Rectal smooth muscle tissue (tissue), 1 donor: ENCODE data around the gene S100A9.

Experiments
- H3K27ac ChIP-seq: one replicate; pipeline ENCODE4 v1.7.0; 2013; ENCODE audit warnings: low read depth, low read length, inconsistent platforms
- H3K27me3 ChIP-seq: one replicate; pipeline ENCODE4 v1.7.0; 2013; ENCODE audit warnings: low read length; ENCODE audit not compliant: control insufficient read depth, insufficient read depth
- H3K36me3 ChIP-seq: one replicate; pipeline ENCODE4 v1.7.0; 2013; ENCODE audit warnings: low read length; ENCODE audit not compliant: control insufficient read depth, insufficient read depth
- H3K4me1 ChIP-seq: one replicate; pipeline ENCODE4 v1.7.0; 2013; ENCODE audit warnings: low read length; ENCODE audit not compliant: control insufficient read depth, insufficient read depth
- H3K4me3 ChIP-seq: one replicate; pipeline ENCODE4 v1.7.0; 2013; ENCODE audit warnings: low read length
- H3K9ac ChIP-seq: one replicate; pipeline ENCODE4 v1.7.0; 2013; ENCODE audit warnings: low read length

The S100A9 gene

GRCh38 chr1:153368495-153368894 is 10.8 kb downstream of the S100A9 start:
- Histone ChIP-seq H3K27ac (no peak overlapping the region), H3K4me1 (no peaks in the 10 kb centered on the region), H3K27me3 (no peaks in the 10 kb centered on the region)

GRCh38 chr1:153370146-153370545 is 12.5 kb downstream of the S100A9 start:
- H3K27ac ChIP-seq: no peak overlapping the region
- H3K9ac ChIP-seq: no peak overlapping the region
- no peak overlapping the region for H3K4me3 ChIP-seq
- H3K27me3 ChIP-seq: no peaks in the 10 kb centered on the region
- H3K4me1 ChIP-seq: no peaks in the 10 kb centered on the region
- no peaks in the 10 kb centered on the region for H3K36me3 ChIP-seq

More at GRCh38 chr1:153368495-153368894, 10.8 kb downstream of the S100A9 start:
- no peak overlapping the region for H3K9ac ChIP-seq
- H3K36me3 ChIP-seq: no peaks in the 10 kb centered on the region
- no peak overlapping the region for H3K4me3 ChIP-seq

GRCh38 chr1:153371231-153371630 is 13.6 kb downstream of the S100A9 start:
- Histone ChIP-seq H3K27ac (no peak overlapping the region), H3K4me1 (no peaks in the 10 kb centered on the region)

GRCh38 chr1:153372571-153372970 is 14.9 kb downstream of the S100A9 start:
- H3K27ac ChIP-seq: no peak overlapping the region
- H3K4me1 ChIP-seq: no peaks in the 10 kb centered on the region
- no peak overlapping the region for H3K9ac ChIP-seq
- H3K4me3 ChIP-seq: no peak overlapping the region
- no peaks in the 10 kb centered on the region for H3K27me3 ChIP-seq
- H3K36me3 ChIP-seq: no peaks in the 10 kb centered on the region

More at GRCh38 chr1:153371231-153371630, 13.6 kb downstream of the S100A9 start:
- no peaks in the 10 kb centered on the region for H3K36me3 ChIP-seq
- no peak overlapping the region for H3K4me3 ChIP-seq
- H3K27me3 ChIP-seq: no peaks in the 10 kb centered on the region
- no peak overlapping the region for H3K9ac ChIP-seq

- Histone ChIP-seq H3K27me3 (no peaks in the 10 kb centered on the region), H3K36me3 (no peaks in the 10 kb centered on the region), H3K4me1 (no peaks in the 10 kb centered on the region), H3K27ac (no peak overlapping the region), H3K9ac (no peak overlapping the region), H3K4me3 (no peak overlapping the region)
Measured at GRCh38 chr1:153374071-153374470, 16.4 kb downstream of the S100A9 start.

- Histone ChIP-seq H3K36me3 (no peaks in the 10 kb centered on the region), H3K27ac (no peak within 1 kb of the TSS), H3K27me3 (no peaks in the 10 kb centered on the region), H3K4me3 (no peak within 1 kb of the TSS), H3K4me1 (no peaks in the 10 kb centered on the region), H3K9ac (no peak within 1 kb of the TSS)
Measured at GRCh38 chr1:153375511-153375910, 17.9 kb downstream of the S100A9 start, which contains the start of gene S100A12. S100A12 (minus strand) TSS chr1:153375621; CDS start chr1:153374592, 1,029 bp downstream.

GRCh38 chr1:153379591-153379990 is 21.9 kb downstream of the S100A9 start:
- Histone ChIP-seq H3K27ac (no peak overlapping the region), H3K36me3 (no peaks in the 10 kb centered on the region), H3K27me3 (peaks cover 2% of the 10 kb centered on the region)

GRCh38 chr1:153380711-153381110 is 23.1 kb downstream of the S100A9 start:
- Histone ChIP-seq H3K27me3 (peaks cover 2% of the 10 kb centered on the region), H3K9ac (no peak overlapping the region), H3K4me1 (no peaks in the 10 kb centered on the region), H3K4me3 (no peak overlapping the region), H3K27ac (no peak overlapping the region), H3K36me3 (no peaks in the 10 kb centered on the region)

More at GRCh38 chr1:153379591-153379990, 21.9 kb downstream of the S100A9 start:
- no peaks in the 10 kb centered on the region for H3K4me1 ChIP-seq
- H3K4me3 ChIP-seq: no peak overlapping the region
- no peak overlapping the region for H3K9ac ChIP-seq

GRCh38 chr1:153384958-153385580 is 27.4 kb downstream of the S100A9 start:
- no peaks in the 10 kb centered on the region for H3K4me1 ChIP-seq
- H3K36me3 ChIP-seq: no peaks in the 10 kb centered on the region
- H3K27me3 ChIP-seq: peaks cover 2% of the 10 kb centered on the region
- no peak overlapping the region for H3K9ac ChIP-seq
- no peak overlapping the region for H3K27ac ChIP-seq
- no peak overlapping the region for H3K4me3 ChIP-seq

- Histone ChIP-seq H3K4me3 (no peak overlapping the region), H3K36me3 (no peaks in the 10 kb centered on the region), H3K27me3 (peaks cover 2% of the 10 kb centered on the region), H3K27ac (no peak overlapping the region), H3K9ac (no peak overlapping the region), H3K4me1 (no peaks in the 10 kb centered on the region)
Measured at GRCh38 chr1:153386500-153386901, 28.8 kb downstream of the S100A9 start.

- no peak overlapping the region for H3K9ac ChIP-seq
- H3K4me1 ChIP-seq: no peaks in the 10 kb centered on the region
- H3K36me3 ChIP-seq: no peaks in the 10 kb centered on the region
- H3K27me3 ChIP-seq: peaks cover 2% of the 10 kb centered on the region
- H3K4me3 ChIP-seq: no peak overlapping the region
- H3K27ac ChIP-seq: no peak overlapping the region
Measured at GRCh38 chr1:153387001-153387400, 29.3 kb downstream of the S100A9 start.

- Histone ChIP-seq H3K36me3 (no peaks in the 10 kb centered on the region), H3K27me3 (peaks cover 2% of the 10 kb centered on the region), H3K27ac (no peak overlapping the region), H3K9ac (no peak overlapping the region), H3K4me1 (no peaks in the 10 kb centered on the region), H3K4me3 (no peak overlapping the region)
Measured at GRCh38 chr1:153387785-153388184, 30.1 kb downstream of the S100A9 start.

- Histone ChIP-seq H3K4me3 (no peak overlapping the region), H3K36me3 (no peaks in the 10 kb centered on the region), H3K27me3 (no peaks in the 10 kb centered on the region), H3K9ac (no peak overlapping the region), H3K27ac (no peak overlapping the region), H3K4me1 (no peaks in the 10 kb centered on the region)
Measured at GRCh38 chr1:153389401-153389800, 31.7 kb downstream of the S100A9 start.
